ENCODE results near the gene TMEM116. TPM values are rescaled to one million over a fixed set of nuclear protein-coding genes. Genes with fewer than 3 reads are reported as not detected.
"Not testable (repeated sequence)": the region's sequence is repeated elsewhere in the genome, so short reads cannot be mapped to it uniquely, and the experiment has no call there.

The TMEM116 gene
- total RNA-seq = 10 to 100 TPM; 28.7 to 30.9 TPM
- polyA plus RNA-seq = 10 to 100 TPM; 12.0 to 15.6 (median 14.0) TPM
- total RNA-seq = 5.4 to 29.0 (median 20.3) reads per million in 6 experiments

- DNase-seq (peak; percentile 95 to 100 (median 100)), ATAC-seq (peak; percentile 86 to 89)
- peak within 1 kb of the TSS; percentile 95 to 99 (median 98) for H3K27ac Mint-ChIP-seq
- POLR2A ChIA-PET = interaction anchor here (0.6 to 10.2 kb wide), 25 partner anchors 8 to 397 kb away, joined by 3 to 269 read pairs (median 5); partner anchors contain the start of genes MAPKAPK5, NAA25 and TRAFD1
- peaks cover 38 to 63% (median 60%) of the 10 kb centered on the region in 4 donors for H3K4me1 Mint-ChIP-seq
- H3K36me3 Mint-ChIP-seq = peaks cover 9 to 36% (median 20%) of the 10 kb centered on the region in 3 donors
- H3K4me3 Mint-ChIP-seq = peak within 1 kb of the TSS; percentile 89 to 98 (median 94)
- no peaks in the 10 kb centered on the region for H3K27me3 Mint-ChIP-seq
- peaks cover 0 to 7% (median 0%) of the 10 kb centered on the region in 9 donors for H3K9me3 Mint-ChIP-seq
Observed at GRCh38 chr12:112012775-112013600, at the start of gene TMEM116, which contains the start of gene ERP29. TMEM116 (minus strand) TSS chr12:112013165; CDS start chr12:112005270, 7,895 bp downstream. ERP29 (plus strand) TSS chr12:112013426; CDS start chr12:112013466, 40 bp downstream.

DNA sequence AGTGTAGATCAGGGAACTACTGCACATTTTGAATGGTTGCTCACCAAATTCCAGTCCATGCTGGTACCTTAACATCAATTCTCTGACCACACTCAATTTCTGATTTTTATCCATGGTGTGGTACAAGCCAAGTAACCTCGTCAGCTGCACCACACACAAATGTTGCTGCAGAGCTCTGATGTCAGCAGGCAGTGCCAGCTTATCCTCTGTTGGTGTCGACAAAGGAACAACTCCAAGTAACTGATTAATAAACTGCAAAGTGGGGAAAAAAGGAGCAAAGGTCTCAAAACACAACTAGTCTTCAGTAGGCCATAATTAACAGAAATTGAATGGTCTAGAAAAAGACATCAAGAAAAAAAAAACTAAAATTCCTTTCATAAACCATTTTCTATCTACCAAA lies 48.2 kb upstream of the TMEM116 start:
- DNase-seq (no peak), ATAC-seq (no peak)
- POLR2A ChIA-PET = no interaction called here
- Mint-ChIP-seq H3K27me3 (no peaks in the 10 kb centered on the region), H3K36me3 (peaks cover 0 to 81% (median 22%) of the 10 kb centered on the region in 3 donors), H3K27ac (peak overlapping the region in 3 of 10 donors; percentile 20 to 81 (median 35)), H3K4me1 (peaks cover 0 to 3% (median 0%) of the 10 kb centered on the region in 4 donors), H3K4me3 (no peak overlapping the region), H3K9me3 (no peaks in the 10 kb centered on the region)

DNA sequence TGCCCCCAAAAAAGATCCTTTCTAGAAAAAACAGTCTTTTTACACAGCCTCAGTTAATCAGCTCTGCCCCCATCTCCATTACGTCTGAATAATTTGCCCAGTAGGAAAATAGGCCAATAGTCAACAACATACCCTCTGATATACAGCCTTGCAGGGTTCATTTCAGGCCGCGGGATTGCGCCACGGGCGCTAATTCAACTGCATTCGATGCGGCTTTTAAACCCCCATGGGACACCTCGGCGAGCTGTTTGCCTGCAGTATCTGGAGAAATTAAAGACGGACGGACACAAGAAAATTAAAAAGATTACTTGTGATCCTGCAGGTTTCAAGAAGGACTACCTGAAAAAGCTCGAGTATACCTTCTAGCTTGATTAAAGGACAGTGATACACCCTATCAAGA lies 36.4 kb upstream of the TMEM116 start:
- Mint-ChIP-seq H3K27me3 (no peaks in the 10 kb centered on the region), H3K9me3 (no peaks in the 10 kb centered on the region), H3K4me3 (no peak overlapping the region), H3K27ac (no peak overlapping the region), H3K36me3 (peaks cover 8 to 92% (median 18%) of the 10 kb centered on the region in 3 donors), H3K4me1 (peaks cover 0 to 6% (median 3%) of the 10 kb centered on the region in 4 donors)
- DNase-seq = no peak
- no peak for ATAC-seq
- POLR2A ChIA-PET = no interaction called here

DNA sequence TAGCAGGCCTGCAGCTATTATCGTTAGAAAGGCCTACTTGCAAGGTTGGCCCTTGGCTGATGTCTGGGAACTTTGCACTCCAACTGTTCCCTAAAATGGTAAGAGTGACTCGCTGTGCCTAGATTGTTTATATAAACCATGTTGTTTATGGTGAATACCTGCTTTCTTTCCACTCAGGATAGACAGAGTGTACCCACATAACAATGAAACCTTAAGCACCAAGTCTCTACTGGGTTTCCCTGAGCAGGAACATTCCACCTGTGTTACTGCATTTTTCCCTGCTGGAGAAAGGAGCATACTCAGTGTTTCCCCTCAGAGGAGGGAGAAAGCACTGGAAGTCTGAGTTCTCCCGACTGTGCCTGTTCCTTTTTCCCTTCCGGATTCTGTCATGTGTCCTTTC lies 33.0 kb upstream of the TMEM116 start:
- ATAC-seq = no peak
- no peak for DNase-seq
- no peaks in the 10 kb centered on the region for H3K9me3 Mint-ChIP-seq
- peaks cover 0 to 4% (median 0%) of the 10 kb centered on the region in 4 donors for H3K4me1 Mint-ChIP-seq
- POLR2A ChIA-PET = interaction anchor here (1.1 kb wide), 1 partner anchor 205 kb away, joined by 3 read pairs; no protein-coding TSS in a partner anchor
- no peak overlapping the region for H3K4me3 Mint-ChIP-seq
- peaks cover 8 to 91% (median 25%) of the 10 kb centered on the region in 3 donors for H3K36me3 Mint-ChIP-seq
- H3K27me3 Mint-ChIP-seq = no peaks in the 10 kb centered on the region
- peak overlapping the region in 3 of 10 donors; percentile 9 to 46 (median 21) for H3K27ac Mint-ChIP-seq

DNA sequence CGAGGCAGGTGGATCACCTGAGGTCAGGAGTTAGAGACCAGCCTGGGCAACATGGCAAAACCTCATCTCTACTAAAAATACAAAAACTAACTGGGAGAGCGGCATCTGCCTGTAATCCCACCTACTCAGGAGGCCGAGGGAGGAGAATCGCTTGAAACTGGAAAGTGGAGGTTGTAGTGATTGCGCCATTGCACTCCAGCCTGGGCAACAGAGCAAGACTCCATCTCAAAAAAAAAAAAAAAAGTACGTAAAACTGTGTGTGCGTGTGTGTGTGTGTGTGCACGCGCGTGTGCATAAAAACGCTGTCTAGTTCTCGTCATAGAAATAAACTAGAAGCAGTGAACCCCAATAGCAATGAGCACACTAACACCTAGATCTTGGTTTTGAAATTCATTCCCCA lies 23.6 kb upstream of the TMEM116 start:
- Mint-ChIP-seq H3K4me3 (peak overlapping the region in 1 of 10 donors; percentile 12), H3K36me3 (peaks cover 11 to 86% (median 12%) of the 10 kb centered on the region in 3 donors), H3K27ac (peak overlapping the region in 5 of 10 donors; percentile 29 to 88 (median 66))
- H3K9me3 Mint-ChIP-seq, DNase-seq, ATAC-seq, H3K4me1 Mint-ChIP-seq, POLR2A ChIA-PET, H3K27me3 Mint-ChIP-seq: not testable (repeated sequence)

DNA sequence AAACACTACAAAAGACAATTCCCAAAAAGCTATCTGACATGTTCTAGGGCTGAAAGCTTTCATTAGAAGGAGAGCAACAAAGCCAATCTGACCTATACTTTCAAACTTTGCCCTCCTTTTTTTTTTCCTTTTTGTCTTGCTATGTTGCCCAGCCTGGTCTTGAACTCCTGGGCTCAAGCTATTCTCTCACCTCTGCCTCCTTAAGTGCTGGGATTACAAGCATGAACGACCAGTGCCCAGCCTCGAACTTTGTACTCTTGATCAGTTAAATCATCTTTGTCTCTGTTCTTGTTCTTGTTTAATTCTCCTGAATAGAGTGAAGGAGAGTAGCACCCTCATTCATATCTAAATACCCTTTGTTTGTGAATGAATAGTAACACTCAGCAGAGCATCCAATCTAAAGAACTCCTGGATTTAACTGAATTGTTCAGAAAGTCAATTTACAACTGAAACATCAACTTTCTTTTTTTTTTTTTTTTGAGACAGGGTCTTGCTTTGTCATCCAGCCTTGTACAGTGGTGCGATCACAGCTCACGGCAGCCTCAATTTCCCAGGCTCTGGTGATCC lies 22.3 kb upstream of the TMEM116 start:
- Mint-ChIP-seq H3K27me3 (no peaks in the 10 kb centered on the region), H3K9me3 (no peaks in the 10 kb centered on the region), H3K27ac (peak overlapping the region in 4 of 10 donors; percentile 46 to 87 (median 62)), H3K4me3 (no peak overlapping the region), H3K4me1 (peaks cover 0 to 10% (median 2%) of the 10 kb centered on the region in 4 donors), H3K36me3 (peaks cover 11 to 90% (median 12%) of the 10 kb centered on the region in 3 donors)
- DNase-seq (no peak), ATAC-seq (no peak)
- POLR2A ChIA-PET = interaction anchor here (1.6 kb wide), 1 partner anchor 22 kb away, joined by 5 read pairs; the partner anchor contains the start of genes ERP29 and TMEM116

- Mint-ChIP-seq H3K4me3 (no peak overlapping the region), H3K27ac (peak overlapping the region in 5 of 10 donors; percentile 7 to 57 (median 32)), H3K4me1 (peaks cover 6 to 14% (median 11%) of the 10 kb centered on the region in 4 donors), H3K36me3 (peaks cover 4 to 86% (median 7%) of the 10 kb centered on the region in 3 donors), H3K9me3 (no peaks in the 10 kb centered on the region), H3K27me3 (no peaks in the 10 kb centered on the region)
- POLR2A ChIA-PET = no interaction called here
- DNase-seq (no peak), ATAC-seq (no peak)
Observed at GRCh38 chr12:112032292-112032691, 19.3 kb upstream of the TMEM116 start.

DNA sequence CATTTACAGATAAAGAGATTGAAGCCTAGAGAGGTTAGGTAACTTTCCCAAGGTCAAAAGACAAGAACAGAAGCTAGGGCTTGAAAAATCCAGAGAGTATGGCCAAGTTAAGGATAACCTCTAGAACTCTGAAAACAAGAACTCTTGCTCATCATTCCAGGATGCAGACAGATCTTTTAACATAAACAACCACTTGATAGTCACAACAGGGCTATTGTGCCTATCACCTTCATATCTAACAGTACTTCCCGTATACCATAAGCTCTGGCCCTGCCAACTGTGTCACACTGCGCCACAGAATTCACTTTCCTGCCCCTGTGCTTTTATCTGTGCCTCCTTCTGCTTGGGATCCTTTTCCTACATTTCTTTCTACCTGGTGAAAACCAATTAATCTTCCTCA lies 18.5 kb upstream of the TMEM116 start:
- Mint-ChIP-seq H3K9me3 (no peaks in the 10 kb centered on the region), H3K4me1 (peaks cover 8 to 14% (median 12%) of the 10 kb centered on the region in 4 donors), H3K27me3 (no peaks in the 10 kb centered on the region), H3K4me3 (no peak overlapping the region), H3K27ac (peak overlapping the region in 8 of 10 donors; percentile 34 to 69 (median 52)), H3K36me3 (peaks cover 4 to 82% (median 7%) of the 10 kb centered on the region in 3 donors)
- POLR2A ChIA-PET = interaction anchor here (0.6 to 1.5 kb wide), 2 partner anchors 18 to 150 kb away, joined by 3 to 4 read pairs; partner anchors contain the start of genes ERP29 and TMEM116
- DNase-seq (no peak), ATAC-seq (no peak)

DNA sequence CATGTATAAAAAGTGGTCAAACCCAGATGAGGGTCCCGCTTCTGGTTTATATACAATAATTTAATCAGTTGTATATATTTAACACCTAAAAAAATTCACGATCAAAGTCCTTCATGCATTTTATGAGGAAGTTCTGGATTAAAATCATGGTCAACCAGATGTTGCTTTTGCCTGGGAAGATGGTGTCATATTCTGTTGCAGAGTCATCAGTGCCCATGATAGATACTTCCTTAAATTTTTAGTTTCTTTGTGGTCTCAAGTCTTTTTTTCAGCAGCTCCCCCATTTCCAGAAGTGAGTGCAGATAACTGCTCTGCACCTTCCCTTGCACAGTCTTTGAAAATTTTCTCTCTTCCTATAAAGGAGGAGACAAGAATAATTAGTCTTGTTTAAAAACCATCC lies 16.3 kb upstream of the TMEM116 start:
- POLR2A ChIA-PET = no interaction called here
- H3K4me3 Mint-ChIP-seq = no peak overlapping the region
- H3K27ac Mint-ChIP-seq = peak overlapping the region in 5 of 10 donors; percentile 23 to 58 (median 32)
- peaks cover 17 to 22% (median 19%) of the 10 kb centered on the region in 4 donors for H3K4me1 Mint-ChIP-seq
- ATAC-seq (no peak), DNase-seq (no peak)
- H3K9me3 Mint-ChIP-seq = no peaks in the 10 kb centered on the region
- H3K27me3 Mint-ChIP-seq = no peaks in the 10 kb centered on the region
- H3K36me3 Mint-ChIP-seq = peaks cover 4 to 74% (median 7%) of the 10 kb centered on the region in 3 donors

- H3K36me3 Mint-ChIP-seq = peaks cover 0 to 76% (median 6%) of the 10 kb centered on the region in 3 donors
- H3K27ac Mint-ChIP-seq = peak overlapping the region in 9 of 10 donors; percentile 6 to 89 (median 80)
- POLR2A ChIA-PET = interaction anchor here (0.6 to 3.4 kb wide), 3 partner anchors 11 to 13 kb away, joined by 4 to 15 read pairs (median 6); partner anchors contain the start of genes ERP29 and TMEM116
- H3K4me1 Mint-ChIP-seq = peaks cover 22 to 32% (median 28%) of the 10 kb centered on the region in 4 donors
- H3K4me3 Mint-ChIP-seq = no peak overlapping the region
- no peak for ATAC-seq
- no peaks in the 10 kb centered on the region for H3K27me3 Mint-ChIP-seq
- DNase-seq = no peak
- no peaks in the 10 kb centered on the region for H3K9me3 Mint-ChIP-seq
Observed at GRCh38 chr12:112025808-112026375, 12.9 kb upstream of the TMEM116 start.

DNA sequence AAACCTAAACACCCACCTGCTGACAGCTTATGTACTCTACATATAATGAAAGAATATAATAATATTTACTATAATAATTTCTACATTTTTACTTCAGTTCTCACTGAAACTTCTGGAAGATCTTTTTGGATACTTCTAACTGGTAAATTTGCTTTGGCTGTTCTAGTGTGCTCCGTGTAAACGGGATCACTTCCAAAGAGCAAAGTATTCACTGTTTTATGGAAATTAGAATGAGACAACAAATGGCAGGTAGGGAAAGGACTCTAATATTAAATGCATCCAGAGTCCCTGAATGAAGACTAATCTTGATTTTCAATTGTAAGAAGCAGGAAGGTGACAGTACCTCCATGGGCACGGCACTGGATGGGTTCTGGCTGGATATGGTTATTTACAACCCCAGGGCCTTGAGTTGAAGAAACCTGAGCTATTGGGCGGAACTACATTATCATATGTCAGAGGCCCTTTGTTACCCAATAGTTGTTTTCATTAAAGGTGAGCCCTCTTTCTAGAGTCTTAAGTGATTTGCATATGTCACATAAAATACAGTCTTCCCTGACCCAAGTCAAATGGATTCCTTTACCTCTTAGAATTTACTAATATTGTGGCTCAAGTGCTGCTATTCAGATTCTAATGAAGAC lies 10.9 kb upstream of the TMEM116 start:
- peak overlapping the region in 9 of 10 donors; percentile 12 to 59 (median 39) for H3K27ac Mint-ChIP-seq
- no peaks in the 10 kb centered on the region for H3K27me3 Mint-ChIP-seq
- H3K9me3 Mint-ChIP-seq = no peaks in the 10 kb centered on the region
- POLR2A ChIA-PET = interaction anchor here (1.4 to 3.4 kb wide), 3 partner anchors 10 to 11 kb away, joined by 4 to 15 read pairs (median 4); partner anchors contain the start of genes ERP29 and TMEM116
- no peak overlapping the region for H3K4me3 Mint-ChIP-seq
- no peak for ATAC-seq
- peaks cover 28 to 47% (median 42%) of the 10 kb centered on the region in 4 donors for H3K4me1 Mint-ChIP-seq
- H3K36me3 Mint-ChIP-seq = peaks cover 0 to 75% (median 5%) of the 10 kb centered on the region in 3 donors
- DNase-seq = no peak
